Measurements from ENCODE around the gene CRLF1.
A peak's percentile ranks its signal among the peaks of the same experiment; 100 is the strongest.

The CRLF1 gene

DNA sequence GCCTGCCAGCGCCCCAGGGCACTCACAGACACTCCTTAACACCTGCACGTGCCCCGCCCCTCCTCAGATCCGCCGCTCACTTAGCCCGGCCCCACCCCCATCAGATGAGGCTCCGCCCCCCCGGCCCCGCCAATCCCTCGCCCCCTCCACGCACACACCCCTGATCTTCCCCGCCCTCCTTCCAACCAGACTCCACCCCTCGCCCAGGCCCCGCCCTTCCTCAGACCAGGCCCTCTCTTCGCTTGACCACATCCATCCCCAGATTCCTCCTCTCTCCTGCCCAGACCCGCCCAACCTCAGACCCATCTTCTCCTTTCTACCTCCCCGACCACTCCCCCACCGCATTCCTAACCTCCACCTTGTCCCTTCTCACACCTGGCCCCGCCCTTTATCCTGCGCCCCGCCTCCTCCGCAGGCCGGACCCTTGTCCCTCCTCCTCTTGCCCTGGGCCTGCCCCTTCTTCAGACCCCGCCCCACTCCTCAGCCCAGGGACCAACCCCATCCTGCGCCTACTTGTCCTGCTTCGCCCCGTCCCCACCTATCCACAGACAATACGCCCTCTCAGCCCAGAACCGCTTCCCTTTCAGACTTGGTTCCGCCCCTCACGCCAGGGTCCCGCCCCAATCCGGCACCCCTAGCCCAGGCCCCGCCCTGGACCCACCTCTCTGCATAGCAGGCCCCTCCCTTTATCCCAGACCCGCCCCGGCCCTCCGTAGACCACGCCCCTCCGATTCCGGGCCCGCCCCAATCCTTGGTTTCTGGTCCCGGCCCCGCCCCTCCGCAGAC, 29.8 kb upstream of the CRLF1 start:
- peak; percentile 100 for DNase-seq (ENCODE audit: low read depth)

DNA sequence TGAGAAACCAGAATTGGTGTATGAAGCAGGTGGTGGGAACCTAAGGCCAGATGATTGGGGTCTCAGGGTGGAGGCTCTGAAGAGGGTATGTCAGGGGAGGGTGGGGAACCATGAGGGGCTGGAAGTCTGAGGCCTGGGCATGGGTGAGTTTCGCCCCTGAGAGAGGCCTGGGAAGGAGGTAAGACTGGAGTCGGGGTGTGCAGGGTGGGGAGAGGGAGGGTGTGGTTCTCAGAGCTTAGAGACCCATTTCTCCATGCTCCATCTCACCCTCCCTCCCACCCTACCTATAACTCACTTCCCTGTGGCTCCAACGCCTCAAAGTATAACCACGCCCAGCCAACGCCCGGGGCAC, 29.2 kb upstream of the CRLF1 start:
- no peak for DNase-seq (ENCODE audit: low read depth)

DNA sequence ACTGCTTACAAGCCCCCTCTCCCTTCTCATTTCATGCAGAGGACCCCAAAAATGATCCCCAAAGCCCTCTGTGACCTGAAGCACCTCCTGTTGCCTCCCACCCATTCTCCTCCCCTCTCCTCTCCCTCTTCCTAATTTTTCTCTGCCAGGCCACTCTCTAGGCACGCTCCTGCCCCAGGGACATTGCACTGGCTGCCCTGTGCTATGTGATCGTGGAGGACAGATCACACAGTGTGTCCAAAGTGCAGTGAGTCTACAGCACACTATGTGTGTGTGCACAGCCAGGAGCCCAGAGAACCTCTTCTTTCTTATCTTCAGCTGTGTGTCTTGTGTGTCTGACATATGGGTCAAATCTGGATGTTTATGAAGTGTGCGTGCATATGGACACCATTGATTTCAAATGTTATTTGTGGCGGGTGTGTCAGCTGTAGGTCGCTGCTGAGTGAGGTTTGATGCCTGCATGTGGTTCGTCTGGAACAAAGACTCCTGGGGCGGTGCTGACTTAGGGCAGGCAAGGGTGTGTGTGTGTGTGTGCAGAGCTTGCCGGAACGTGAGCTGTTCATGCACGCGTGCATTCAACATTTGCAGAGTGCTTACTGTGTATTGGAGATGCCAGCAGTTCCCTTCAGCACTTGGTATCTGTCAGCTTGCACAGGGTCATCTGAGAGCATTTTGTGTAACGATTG, 28.2 kb upstream of the CRLF1 start:
- no peak for DNase-seq (ENCODE audit: low read depth)

DNA sequence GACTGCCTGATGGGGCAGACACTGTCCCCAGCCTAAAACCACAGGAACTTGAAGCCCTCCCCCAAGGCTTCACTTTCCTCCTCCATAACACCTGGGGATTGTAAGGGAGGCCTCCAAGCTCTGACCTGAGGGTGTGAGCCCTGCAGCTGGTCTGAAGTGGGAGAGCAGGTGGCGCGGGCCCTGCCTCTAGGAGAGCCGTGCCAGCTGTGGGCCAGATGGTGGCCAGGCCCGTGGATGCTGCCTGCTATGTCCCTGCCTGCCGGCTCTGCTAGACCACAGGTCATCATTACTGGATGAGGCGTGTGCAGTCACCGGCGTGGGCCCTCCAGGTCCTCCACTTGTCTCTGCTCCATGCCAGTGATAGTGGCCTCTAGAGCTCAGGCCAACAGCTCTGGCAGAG, 26.7 kb upstream of the CRLF1 start:
- no peak for DNase-seq (ENCODE audit: low read depth)

DNA sequence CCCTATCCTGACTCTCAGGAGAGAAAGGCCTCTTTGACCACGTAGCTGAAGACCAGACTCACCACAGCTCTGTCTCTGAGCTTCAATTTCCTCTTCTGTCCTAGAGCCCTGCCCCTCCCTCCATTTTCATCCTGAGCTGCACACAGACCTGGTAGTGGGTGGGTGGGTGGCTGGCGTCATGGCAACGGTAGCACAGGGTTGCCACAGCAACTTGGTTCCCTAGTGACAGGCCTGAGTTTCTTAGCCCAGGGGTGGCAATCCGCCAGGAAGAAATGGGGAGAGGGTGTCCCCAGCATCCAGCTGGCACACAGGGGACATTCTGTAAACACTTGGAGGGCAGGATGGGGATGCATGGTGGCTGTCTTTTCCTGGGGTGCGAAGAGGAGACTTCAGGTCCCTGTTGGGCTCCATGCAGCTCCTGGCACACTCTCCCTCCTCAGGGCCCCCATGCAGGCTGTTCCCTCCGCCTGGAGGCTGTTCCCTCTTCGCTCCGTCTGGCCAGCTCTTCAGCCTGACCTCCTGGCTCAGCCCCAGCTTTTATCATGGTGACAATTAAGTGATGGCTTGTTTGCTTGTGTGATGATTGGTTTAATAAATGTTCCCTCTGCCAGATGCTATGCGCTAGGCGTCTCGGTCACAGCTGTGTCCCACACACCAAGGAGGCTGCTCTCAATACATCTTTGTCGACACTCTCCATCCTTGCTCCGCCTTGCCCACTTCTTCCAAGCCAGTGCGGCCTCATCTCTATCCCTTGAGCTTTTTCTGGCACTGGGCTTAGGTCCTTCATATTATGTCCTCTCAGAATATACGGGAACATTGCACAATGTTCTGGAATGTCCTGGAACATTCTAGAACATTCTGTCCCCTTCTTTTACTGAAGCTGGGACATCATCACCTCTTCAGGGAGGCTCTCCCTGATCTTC, 22.8 kb upstream of the CRLF1 start:
- no peak for DNase-seq (ENCODE audit: low read depth)

- DNase-seq (ENCODE audit: low read depth): no peak
Observed at GRCh38 chr19:18626906-18627305, 20.3 kb upstream of the CRLF1 start.

DNA sequence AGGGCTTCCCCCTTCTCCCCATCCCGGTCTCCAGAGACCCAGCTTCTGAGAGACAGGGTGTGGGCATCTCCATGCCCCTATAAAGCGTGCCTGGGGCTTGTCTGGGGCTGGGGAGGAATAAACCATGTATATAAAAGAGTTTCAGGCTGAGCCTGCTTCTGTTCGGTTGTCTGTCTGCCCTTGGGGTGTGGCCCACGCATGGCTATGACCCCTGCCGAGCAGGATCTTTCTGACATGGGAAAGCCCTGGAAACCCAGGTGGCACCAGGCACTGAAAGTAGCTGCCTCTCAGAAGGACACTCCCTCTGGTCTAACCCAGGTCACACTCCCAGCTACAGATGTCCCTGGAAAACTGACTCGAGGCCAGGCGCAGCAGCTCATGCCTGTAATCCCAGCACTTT, 14.3 kb upstream of the CRLF1 start:
- no peak for DNase-seq (ENCODE audit: low read depth)

DNA sequence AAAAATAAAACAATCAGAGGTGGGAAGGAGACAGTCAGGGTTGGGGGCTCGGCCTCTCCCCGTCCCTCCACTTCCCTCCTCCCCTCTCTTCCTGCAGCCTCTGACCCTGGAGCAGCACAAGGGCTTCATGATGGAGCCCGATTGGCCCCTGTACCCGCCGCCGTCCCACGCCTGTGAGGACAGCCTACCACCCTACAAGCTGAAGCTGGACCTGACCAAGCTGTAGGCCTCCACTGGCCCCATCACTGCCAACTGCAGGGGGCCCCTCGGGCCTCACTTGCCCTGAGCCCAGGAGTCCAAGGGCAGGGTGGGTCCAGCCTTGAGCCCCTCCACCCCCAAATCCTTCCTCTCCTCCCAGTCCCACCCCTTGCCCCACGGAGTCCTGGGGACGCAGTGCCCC, 13.7 kb upstream of the CRLF1 start:
- no peak for DNase-seq (ENCODE audit: low read depth)

GRCh38 chr19:18618236-18618635, 11.6 kb upstream of the CRLF1 start:
- no peak for DNase-seq (ENCODE audit: low read depth)

DNA sequence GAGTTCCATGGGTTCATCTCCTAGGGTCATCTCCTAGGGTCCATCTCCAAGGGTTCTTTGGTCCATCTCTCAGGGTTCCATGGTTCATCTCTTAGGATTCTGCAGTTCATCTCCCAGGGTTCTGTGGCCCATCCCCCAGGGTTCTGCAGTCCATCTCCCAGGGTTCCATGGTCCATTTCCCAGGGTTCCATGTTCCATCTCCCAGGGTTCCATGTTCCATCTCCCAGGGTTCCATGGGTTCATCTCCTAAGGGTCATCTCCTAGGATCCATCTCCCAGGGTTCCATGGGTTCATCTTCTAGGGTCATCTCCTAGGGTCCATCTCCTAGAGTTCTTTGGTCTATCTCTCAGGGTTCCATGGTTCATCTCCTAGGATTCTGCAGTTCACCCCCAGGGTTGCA, 11.0 kb upstream of the CRLF1 start:
- no peak for DNase-seq (ENCODE audit: low read depth)

GRCh38 chr19:18616023-18616422, 9.4 kb upstream of the CRLF1 start:
- no peak for DNase-seq (ENCODE audit: low read depth)

DNA sequence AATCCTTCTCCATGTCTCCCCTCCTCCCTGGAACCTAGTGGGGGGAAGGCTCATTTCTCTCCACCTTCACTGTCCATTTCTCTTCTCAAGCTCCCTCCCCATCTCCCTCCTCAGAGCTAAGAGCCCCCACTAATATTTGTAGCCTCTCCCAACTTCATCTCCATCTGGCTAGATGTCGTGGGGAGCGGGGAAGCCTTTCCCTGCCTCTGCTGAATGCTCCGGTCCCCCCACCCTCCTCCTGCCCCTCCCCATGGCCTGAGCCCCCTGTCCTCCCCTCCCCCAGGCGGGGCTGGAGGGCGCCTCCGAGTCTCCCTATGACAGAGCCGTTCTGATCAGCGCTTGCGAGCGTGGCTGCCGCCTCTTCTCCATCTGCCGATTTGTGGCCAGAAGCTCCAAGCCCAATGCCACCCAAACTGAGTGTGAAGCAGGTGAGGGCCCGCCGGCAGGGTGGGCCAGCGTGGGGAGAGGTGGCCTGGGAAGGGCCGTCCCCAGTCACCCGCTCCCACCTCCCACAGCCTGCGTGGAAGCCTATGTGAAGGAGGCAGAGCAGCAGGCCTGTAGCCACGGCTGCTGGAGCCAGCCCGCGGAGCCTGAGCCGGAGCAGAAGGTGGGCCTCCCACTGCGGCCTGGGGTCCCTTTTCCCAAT, 7.1 kb upstream of the CRLF1 start:
- no peak for DNase-seq (ENCODE audit: low read depth)

GRCh38 chr19:18612772-18613588, 6.4 kb upstream of the CRLF1 start, which contains the start of gene TMEM59L:
TMEM59L (plus strand) TSS chr19:18612870; CDS start chr19:18612959, 89 bp downstream.
- DNase-seq (ENCODE audit: low read depth): no peak

GRCh38 chr19:18612051-18612771, 5.6 kb upstream of the CRLF1 start:
- no peak for DNase-seq (ENCODE audit: low read depth)

DNA sequence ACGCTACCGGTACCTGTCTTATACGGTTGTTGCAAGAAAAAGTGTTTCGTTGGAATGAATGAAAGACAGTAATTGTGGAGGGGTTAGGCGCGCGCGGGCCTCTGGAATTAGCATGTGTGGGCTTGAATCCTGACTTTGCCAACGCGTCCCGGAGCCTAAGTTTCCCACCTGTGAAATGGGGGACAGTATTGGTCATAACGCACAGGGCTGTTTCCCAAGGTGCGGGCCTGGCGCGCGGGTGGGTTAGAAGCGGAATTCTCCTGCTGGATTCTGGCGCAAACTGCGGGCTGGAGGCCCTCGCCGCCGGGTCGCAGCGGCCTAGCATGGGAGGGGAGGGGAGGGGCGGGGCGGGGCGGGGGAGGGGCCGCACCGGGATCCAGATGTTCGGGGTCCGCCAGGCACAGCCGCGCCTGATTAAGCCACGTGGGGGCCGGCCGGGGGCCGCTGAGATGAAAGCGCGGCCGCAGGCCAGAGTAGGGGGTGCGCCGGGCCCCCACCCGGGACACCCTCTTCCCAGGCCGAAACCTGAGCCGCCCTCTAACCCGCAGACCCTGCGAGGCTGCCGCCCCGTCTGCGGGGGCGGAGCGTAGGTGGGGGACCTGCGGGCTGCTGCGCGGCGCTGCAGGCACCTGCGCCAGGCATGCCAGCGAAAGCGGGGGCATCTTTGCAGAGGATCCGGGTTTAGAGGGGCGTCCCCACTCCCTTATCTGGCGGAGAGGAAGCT, 4.9 kb upstream of the CRLF1 start:
- DNase-seq (ENCODE audit: low read depth): no peak

GRCh38 chr19:18610556-18611326, 4.1 kb upstream of the CRLF1 start:
- DNase-seq (ENCODE audit: low read depth): no peak

GRCh38 chr19:18610245-18610555, 3.6 kb upstream of the CRLF1 start:
- DNase-seq (ENCODE audit: low read depth): no peak

- no peak for DNase-seq (ENCODE audit: low read depth)
Observed at GRCh38 chr19:18609717-18610051, 3.1 kb upstream of the CRLF1 start.
